OCI-LY1 (cell line): ENCODE results near the gene PDGFD.
A peak's percentile ranks its signal among the peaks of the same experiment; 100 is the strongest.

Experiments used
- H2AFZ ChIP-seq: fragments of 200-600 bp; sonication (generic), shearing (Covaris generic); 2 replicates; pipeline ENCODE4 v1.6.0; 2014; ENCODE audit warnings: antibody characterized with exemption, mild to moderate bottlenecking, low read length
- H3F3A ChIP-seq: fragments of 200-600 bp; sonication (generic), shearing (Covaris generic); 2 replicates; pipeline ENCODE4 v1.6.0; 2014; ENCODE audit warnings: mild to moderate bottlenecking, antibody characterized with exemption, low read length, moderate library complexity; ENCODE audit not compliant: insufficient read depth
- H3K27ac ChIP-seq: fragments of 200-600 bp; sonication (generic); 2 replicates; pipeline ENCODE4 v1.5.1; 2014; ENCODE audit warnings: low read length, mixed run types, mild to moderate bottlenecking, low read depth; ENCODE audit not compliant: poor library complexity, severe bottlenecking
- H3K27me3 ChIP-seq: fragments of 200-600 bp; sonication (generic); 2 replicates; pipeline ENCODE4 v1.6.0; 2014; ENCODE audit warnings: antibody characterized with exemption, mild to moderate bottlenecking, low read length, moderate library complexity; ENCODE audit not compliant: insufficient read depth
- H3K36me3 ChIP-seq: fragments of 200-600 bp; sonication (generic); 2 replicates; pipeline ENCODE4 v1.6.1; 2014; ENCODE audit warnings: mild to moderate bottlenecking, antibody characterized with exemption, low read length, moderate library complexity, mixed read lengths; ENCODE audit not compliant: insufficient read depth
- H3K4me1 ChIP-seq: fragments of 200-600 bp; sonication (generic); 2 replicates; pipeline ENCODE4 v1.5.1; 2014; ENCODE audit warnings: mild to moderate bottlenecking, low read length, moderate library complexity; ENCODE audit not compliant: insufficient read depth, severe bottlenecking
- H3K4me2 ChIP-seq: fragments of 200-600 bp; sonication (generic), shearing (Covaris generic); 2 replicates; pipeline ENCODE4 v1.6.1; 2014; ENCODE audit warnings: low read length
- H3K4me3 ChIP-seq: fragments of 200-600 bp; sonication (generic); 2 replicates; pipeline ENCODE4 v1.5.1; 2014; ENCODE audit warnings: low read length, low read depth, mild to moderate bottlenecking, mixed read lengths; ENCODE audit not compliant: poor library complexity, severe bottlenecking
- H3K79me2 ChIP-seq: fragments of 200-600 bp; shearing (Covaris generic); 2 replicates; pipeline ENCODE4 v1.6.1; 2016; ENCODE audit warnings: mixed run types, low read length, mixed read lengths; ENCODE audit not compliant: insufficient read depth
- H3K9ac ChIP-seq: fragments of 200-600 bp; sonication (generic), shearing (Covaris generic); 2 replicates; pipeline ENCODE4 v1.6.1; 2014; ENCODE audit warnings: mild to moderate bottlenecking, low read length, mixed read lengths
- H3K9me2 ChIP-seq: fragments of 200-600 bp; sonication (generic), shearing (Covaris generic); 2 replicates; pipeline ENCODE4 v1.6.1; 2014; ENCODE audit warnings: low read depth, mild to moderate bottlenecking, low read length, mixed read lengths
- H3K9me3 ChIP-seq: fragments of 200-600 bp; shearing (Covaris generic); 2 replicates; pipeline ENCODE4 v1.6.1; 2014; ENCODE audit warnings: low read length, mixed read lengths
- H4K20me1 ChIP-seq: fragments of 200-600 bp; sonication (generic), shearing (Covaris generic); 2 replicates; pipeline ENCODE4 v1.6.0; 2016; ENCODE audit warnings: mild to moderate bottlenecking, low read length; ENCODE audit not compliant: insufficient read depth
- EZH2 ChIP-seq: fragments of 200-600 bp; sonication (generic), shearing (Covaris generic); IDR thresholded peaks from 2 replicates; pipeline ENCODE4 v1.8.0; 2017; ENCODE audit warnings: borderline replicate concordance, mixed run types, mild to moderate bottlenecking, antibody characterized with exemption, low read length, moderate library complexity, mixed read lengths
- TF ChIP-seq, protein P1 (sequence below): fragments of 200-600 bp; sonication (generic), shearing (Covaris generic); IDR thresholded peaks from 2 replicates; pipeline ENCODE4 v1.5.1; 2017; ENCODE audit warnings: mild to moderate bottlenecking, antibody characterized with exemption, low read length, moderate library complexity, mixed read lengths

PDGFD gene

DNA sequence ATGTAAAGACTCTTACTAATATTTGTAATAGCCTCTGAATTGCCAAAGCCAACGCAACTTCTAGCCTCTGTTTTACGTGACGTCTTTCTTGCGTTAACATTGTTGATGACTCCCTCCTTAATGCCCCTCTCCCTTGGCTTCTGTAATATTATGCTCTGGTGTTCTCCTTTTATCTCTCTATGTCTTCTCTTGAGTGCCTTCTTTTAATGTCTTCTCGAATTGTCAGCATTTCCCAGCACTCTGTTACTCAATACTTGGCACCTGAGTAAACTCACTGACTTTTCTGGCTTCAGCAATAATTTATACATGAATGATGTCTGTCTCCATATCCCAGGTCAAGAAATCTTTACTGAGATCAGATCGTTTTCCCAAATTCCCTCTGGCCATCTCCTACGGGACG is 196.0 kb downstream of the PDGFD start:
- Histone ChIP-seq H3K36me3 (no peaks in the 10 kb centered on the region), H3K79me2 (no peaks in the 10 kb centered on the region), H3K4me1 (peaks cover 6% of the 10 kb centered on the region), H3K9ac (no peak overlapping the region), H2AFZ (no peak overlapping the region), H3K4me2 (no peak overlapping the region), H3F3A (no peaks in the 10 kb centered on the region), H3K9me3 (no peaks in the 10 kb centered on the region), H3K9me2 (no peaks in the 10 kb centered on the region), H3K4me3 (no peak overlapping the region), H4K20me1 (no peaks in the 10 kb centered on the region), H3K27ac (no peak overlapping the region), H3K27me3 (no peaks in the 10 kb centered on the region)
- TF ChIP-seq, protein P1, sequence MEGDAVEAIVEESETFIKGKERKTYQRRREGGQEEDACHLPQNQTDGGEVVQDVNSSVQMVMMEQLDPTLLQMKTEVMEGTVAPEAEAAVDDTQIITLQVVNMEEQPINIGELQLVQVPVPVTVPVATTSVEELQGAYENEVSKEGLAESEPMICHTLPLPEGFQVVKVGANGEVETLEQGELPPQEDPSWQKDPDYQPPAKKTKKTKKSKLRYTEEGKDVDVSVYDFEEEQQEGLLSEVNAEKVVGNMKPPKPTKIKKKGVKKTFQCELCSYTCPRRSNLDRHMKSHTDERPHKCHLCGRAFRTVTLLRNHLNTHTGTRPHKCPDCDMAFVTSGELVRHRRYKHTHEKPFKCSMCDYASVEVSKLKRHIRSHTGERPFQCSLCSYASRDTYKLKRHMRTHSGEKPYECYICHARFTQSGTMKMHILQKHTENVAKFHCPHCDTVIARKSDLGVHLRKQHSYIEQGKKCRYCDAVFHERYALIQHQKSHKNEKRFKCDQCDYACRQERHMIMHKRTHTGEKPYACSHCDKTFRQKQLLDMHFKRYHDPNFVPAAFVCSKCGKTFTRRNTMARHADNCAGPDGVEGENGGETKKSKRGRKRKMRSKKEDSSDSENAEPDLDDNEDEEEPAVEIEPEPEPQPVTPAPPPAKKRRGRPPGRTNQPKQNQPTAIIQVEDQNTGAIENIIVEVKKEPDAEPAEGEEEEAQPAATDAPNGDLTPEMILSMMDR = no peak
- TF ChIP-seq EZH2 = no peak

DNA sequence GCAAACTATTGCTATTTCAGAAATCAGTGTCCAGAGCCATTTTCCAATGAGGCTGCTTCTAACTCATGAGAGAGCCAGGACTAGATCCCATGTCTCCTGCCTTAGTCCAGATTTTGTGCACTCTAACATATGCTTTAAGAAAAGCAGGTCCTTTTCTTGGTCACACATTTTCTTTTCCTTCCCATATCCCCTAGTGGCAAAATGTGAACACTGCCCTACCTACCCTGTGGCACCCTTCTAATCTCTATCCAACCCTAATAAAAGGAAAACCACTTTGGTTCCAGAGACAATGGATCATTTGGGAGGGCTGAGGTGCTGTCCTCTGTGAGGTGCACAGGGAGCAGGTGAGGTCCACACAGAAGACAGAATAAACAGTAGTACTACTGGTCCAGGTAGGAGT is 199.6 kb downstream of the PDGFD start:
- Histone ChIP-seq H3K4me3 (no peak overlapping the region), H3K9me2 (no peaks in the 10 kb centered on the region), H2AFZ (no peak overlapping the region), H4K20me1 (no peaks in the 10 kb centered on the region), H3F3A (no peaks in the 10 kb centered on the region), H3K27ac (no peak overlapping the region), H3K4me2 (no peak overlapping the region), H3K79me2 (no peaks in the 10 kb centered on the region), H3K9ac (no peak overlapping the region), H3K4me1 (peaks cover 9% of the 10 kb centered on the region), H3K27me3 (no peaks in the 10 kb centered on the region), H3K36me3 (no peaks in the 10 kb centered on the region), H3K9me3 (0 out of 2 replicates have a peak, but pooled peaks cover 2% of the 10 kb centered on the region)
- TF ChIP-seq, protein P1 = peak; percentile 25; the same call in 1 of the 2 replicates
- no peak for TF ChIP-seq EZH2

DNA sequence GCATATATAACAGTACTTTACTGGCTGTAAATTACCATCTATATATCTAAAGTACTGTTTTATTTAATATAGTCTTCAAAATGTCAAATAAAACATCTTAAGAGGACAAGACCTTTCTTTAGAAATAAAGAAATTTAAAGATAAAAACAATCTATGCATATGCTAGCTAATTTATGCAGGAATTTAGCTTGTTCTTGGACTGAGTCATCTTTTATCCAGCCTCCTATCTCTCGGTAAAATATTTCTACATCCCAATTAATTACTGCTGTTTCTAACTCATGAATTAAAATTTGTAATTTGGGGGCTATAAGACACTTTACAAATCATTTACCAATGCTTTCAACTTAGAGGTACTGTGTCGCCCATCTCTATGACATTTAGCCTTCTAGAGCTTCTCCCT is 200.3 kb downstream of the PDGFD start:
- no peaks in the 10 kb centered on the region for H3K79me2 ChIP-seq

More for the DNA sequence above, 200.3 kb downstream of the PDGFD start:
- Histone ChIP-seq H2AFZ (no peak overlapping the region), H3K4me1 (peaks cover 17% of the 10 kb centered on the region), H3K27me3 (no peaks in the 10 kb centered on the region), H3K4me3 (no peak overlapping the region), H3K36me3 (no peaks in the 10 kb centered on the region), H4K20me1 (no peaks in the 10 kb centered on the region), H3K4me2 (no peak overlapping the region), H3K9me3 (0 out of 2 replicates have a peak, but pooled peaks cover 2% of the 10 kb centered on the region), H3K9ac (no peak overlapping the region), H3F3A (no peaks in the 10 kb centered on the region), H3K27ac (no peak overlapping the region), H3K9me2 (no peaks in the 10 kb centered on the region)
- no peak for TF ChIP-seq EZH2
- TF ChIP-seq, protein P1 = no peak
